K562 (cell line): ENCODE measurements around the gene SPPL3.

Experiments used
- POLR2AphosphoS5 ChIP-seq: IDR thresholded peaks from 2 replicates; pipeline ENCODE4 v1.6.1; 2011; ENCODE audit warnings: mild to moderate bottlenecking, low read depth, low read length, moderate library complexity; ENCODE audit not compliant: control insufficient read depth, insufficient read depth
- RBM25 ChIP-seq: fragments of 200-400 bp; formaldehyde crosslinking; IDR thresholded peaks from 2 replicates; pipeline ENCODE4 v1.6.1; 2018; ENCODE audit warnings: low read length, low read depth, moderate library complexity; ENCODE audit not compliant: severe bottlenecking
- ZNF282 ChIP-seq: sonication (generic); formaldehyde crosslinking; IDR thresholded peaks from 2 replicates; pipeline ENCODE4 v1.8.1; 2023; ENCODE audit warnings: missing genetic modification reagents
- ZNF445 ChIP-seq: fragments of 250-450 bp; sonication (Bioruptor Pico); IDR thresholded peaks from 2 replicates; pipeline ENCODE4 v1.4.0; 2020; ENCODE audit warnings: low read depth, mild to moderate bottlenecking, moderate library complexity
- TF ChIP-seq, protein P1 (sequence below), 3 experiments: IDR thresholded peaks in 2 of 3; conservative IDR thresholded peaks in 1 of 3; 2 replicates each; pipeline ENCODE4 v1.5.1; 2011 to 2012; ENCODE audit warnings: low read length in 3 of 3, mild to moderate bottlenecking in 3 of 3, control low read depth in 2 of 3, improper control_type of control experiment in 1 of 3, inconsistent platforms in 1 of 3, low read depth in 1 of 3, mixed read lengths in 1 of 3, moderate library complexity in 1 of 3; ENCODE audit not compliant: insufficient read depth in 2 of 3
- TF ChIP-seq, protein P2 (sequence below), 2 experiments: fragments of 450-650 bp; formaldehyde crosslinking in 1 of 2; IDR thresholded peaks; 2 replicates each; pipeline versions ENCODE4 v1.4.0 to v1.6.1; 2014 to 2020; ENCODE audit warnings: mild to moderate bottlenecking in 2 of 2, borderline replicate concordance in 1 of 2, low read depth in 1 of 2
- TF ChIP-seq, protein P3 (sequence below), 3 experiments: fragments of 200-800 bp in 1 of 3; fragments of 250-450 bp in 1 of 3; fragments of 450-650 bp in 1 of 3; sonication (Bioruptor Pico) in 1 of 3; sonication (Bioruptor generic) in 1 of 3; formaldehyde crosslinking in 1 of 3; IDR thresholded peaks; 2 replicates each; pipeline versions ENCODE4 v1.6.1 to v1.8.0; 2016 to 2022; ENCODE audit warnings: mild to moderate bottlenecking in 2 of 3, missing genetic modification characterization in 2 of 3, missing compliant biosample characterization in 1 of 3, moderate library complexity in 1 of 3

DNA sequence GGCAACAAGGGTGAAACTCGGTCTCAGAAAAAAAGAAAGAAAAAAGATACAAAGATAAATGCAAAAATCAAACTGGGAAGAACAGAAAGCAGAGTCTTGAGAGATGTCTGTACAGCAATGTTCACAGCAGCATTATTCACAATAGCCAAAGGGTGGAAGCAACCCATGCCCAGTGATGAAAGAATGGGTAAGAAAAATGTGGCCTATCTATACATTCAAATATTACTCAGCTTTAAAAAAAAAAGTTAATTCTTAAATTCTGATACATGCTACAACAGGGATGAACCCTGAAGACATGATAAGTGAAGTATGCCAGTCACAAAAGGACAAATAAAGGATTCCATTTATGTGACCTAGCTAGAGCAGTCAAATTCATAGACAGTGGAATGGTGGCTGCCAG is 33.7 kb downstream of the SPPL3 start:
- TF ChIP-seq, protein P1, sequence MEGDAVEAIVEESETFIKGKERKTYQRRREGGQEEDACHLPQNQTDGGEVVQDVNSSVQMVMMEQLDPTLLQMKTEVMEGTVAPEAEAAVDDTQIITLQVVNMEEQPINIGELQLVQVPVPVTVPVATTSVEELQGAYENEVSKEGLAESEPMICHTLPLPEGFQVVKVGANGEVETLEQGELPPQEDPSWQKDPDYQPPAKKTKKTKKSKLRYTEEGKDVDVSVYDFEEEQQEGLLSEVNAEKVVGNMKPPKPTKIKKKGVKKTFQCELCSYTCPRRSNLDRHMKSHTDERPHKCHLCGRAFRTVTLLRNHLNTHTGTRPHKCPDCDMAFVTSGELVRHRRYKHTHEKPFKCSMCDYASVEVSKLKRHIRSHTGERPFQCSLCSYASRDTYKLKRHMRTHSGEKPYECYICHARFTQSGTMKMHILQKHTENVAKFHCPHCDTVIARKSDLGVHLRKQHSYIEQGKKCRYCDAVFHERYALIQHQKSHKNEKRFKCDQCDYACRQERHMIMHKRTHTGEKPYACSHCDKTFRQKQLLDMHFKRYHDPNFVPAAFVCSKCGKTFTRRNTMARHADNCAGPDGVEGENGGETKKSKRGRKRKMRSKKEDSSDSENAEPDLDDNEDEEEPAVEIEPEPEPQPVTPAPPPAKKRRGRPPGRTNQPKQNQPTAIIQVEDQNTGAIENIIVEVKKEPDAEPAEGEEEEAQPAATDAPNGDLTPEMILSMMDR (IDR thresholded peaks at IDR 0.05 in 2 of 3, conservative IDR thresholded peaks at IDR 0.05 in 1 of 3; ENCODE audit: insufficient read depth in 2 of 3, low read depth in 1 of 3, low read length in 3 of 3): no peak
- TF ChIP-seq ZNF282: no peak
- TF ChIP-seq, protein P2, sequence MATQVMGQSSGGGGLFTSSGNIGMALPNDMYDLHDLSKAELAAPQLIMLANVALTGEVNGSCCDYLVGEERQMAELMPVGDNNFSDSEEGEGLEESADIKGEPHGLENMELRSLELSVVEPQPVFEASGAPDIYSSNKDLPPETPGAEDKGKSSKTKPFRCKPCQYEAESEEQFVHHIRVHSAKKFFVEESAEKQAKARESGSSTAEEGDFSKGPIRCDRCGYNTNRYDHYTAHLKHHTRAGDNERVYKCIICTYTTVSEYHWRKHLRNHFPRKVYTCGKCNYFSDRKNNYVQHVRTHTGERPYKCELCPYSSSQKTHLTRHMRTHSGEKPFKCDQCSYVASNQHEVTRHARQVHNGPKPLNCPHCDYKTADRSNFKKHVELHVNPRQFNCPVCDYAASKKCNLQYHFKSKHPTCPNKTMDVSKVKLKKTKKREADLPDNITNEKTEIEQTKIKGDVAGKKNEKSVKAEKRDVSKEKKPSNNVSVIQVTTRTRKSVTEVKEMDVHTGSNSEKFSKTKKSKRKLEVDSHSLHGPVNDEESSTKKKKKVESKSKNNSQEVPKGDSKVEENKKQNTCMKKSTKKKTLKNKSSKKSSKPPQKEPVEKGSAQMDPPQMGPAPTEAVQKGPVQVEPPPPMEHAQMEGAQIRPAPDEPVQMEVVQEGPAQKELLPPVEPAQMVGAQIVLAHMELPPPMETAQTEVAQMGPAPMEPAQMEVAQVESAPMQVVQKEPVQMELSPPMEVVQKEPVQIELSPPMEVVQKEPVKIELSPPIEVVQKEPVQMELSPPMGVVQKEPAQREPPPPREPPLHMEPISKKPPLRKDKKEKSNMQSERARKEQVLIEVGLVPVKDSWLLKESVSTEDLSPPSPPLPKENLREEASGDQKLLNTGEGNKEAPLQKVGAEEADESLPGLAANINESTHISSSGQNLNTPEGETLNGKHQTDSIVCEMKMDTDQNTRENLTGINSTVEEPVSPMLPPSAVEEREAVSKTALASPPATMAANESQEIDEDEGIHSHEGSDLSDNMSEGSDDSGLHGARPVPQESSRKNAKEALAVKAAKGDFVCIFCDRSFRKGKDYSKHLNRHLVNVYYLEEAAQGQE (IDR thresholded peaks at IDR 0.05; ENCODE audit: borderline replicate concordance): no peak
- TF ChIP-seq, protein P2 (CRISPR knock-in tag; IDR thresholded peaks at IDR 0.05; ENCODE audit: low read depth): no peak
- no peak for TF ChIP-seq RBM25
- TF ChIP-seq, protein P3, sequence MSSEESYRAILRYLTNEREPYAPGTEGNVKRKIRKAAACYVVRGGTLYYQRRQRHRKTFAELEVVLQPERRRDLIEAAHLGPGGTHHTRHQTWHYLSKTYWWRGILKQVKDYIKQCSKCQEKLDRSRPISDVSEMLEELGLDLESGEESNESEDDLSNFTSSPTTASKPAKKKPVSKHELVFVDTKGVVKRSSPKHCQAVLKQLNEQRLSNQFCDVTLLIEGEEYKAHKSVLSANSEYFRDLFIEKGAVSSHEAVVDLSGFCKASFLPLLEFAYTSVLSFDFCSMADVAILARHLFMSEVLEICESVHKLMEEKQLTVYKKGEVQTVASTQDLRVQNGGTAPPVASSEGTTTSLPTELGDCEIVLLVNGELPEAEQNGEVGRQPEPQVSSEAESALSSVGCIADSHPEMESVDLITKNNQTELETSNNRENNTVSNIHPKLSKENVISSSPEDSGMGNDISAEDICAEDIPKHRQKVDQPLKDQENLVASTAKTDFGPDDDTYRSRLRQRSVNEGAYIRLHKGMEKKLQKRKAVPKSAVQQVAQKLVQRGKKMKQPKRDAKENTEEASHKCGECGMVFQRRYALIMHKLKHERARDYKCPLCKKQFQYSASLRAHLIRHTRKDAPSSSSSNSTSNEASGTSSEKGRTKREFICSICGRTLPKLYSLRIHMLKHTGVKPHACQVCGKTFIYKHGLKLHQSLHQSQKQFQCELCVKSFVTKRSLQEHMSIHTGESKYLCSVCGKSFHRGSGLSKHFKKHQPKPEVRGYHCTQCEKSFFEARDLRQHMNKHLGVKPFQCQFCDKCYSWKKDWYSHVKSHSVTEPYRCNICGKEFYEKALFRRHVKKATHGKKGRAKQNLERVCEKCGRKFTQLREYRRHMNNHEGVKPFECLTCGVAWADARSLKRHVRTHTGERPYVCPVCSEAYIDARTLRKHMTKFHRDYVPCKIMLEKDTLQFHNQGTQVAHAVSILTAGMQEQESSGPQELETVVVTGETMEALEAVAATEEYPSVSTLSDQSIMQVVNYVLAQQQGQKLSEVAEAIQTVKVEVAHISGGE (CRISPR knock-in tag; IDR thresholded peaks at IDR 0.05): no peak
- no peak for TF ChIP-seq POLR2AphosphoS5
- no peak for TF ChIP-seq ZNF445 (CRISPR knock-in tag)
